Loucy (cell line): ENCODE results near the gene SLC22A16.

Source experiments
- H2AFZ ChIP-seq: fragments of 200-600 bp; sonication (generic); 2 replicates; pipeline ENCODE4 v1.6.0; 2016; ENCODE audit warnings: antibody characterized with exemption, mild to moderate bottlenecking, low read length, moderate library complexity
- H3F3A ChIP-seq: fragments of 200-600 bp; 2 replicates; pipeline ENCODE4 v1.6.0; 2016; ENCODE audit warnings: antibody characterized with exemption, low read depth, mild to moderate bottlenecking
- H3K27me3 ChIP-seq: fragments of 200-600 bp; sonication (generic); 2 replicates; pipeline ENCODE4 v1.6.1; 2014; ENCODE audit warnings: low read length, mild to moderate bottlenecking; ENCODE audit not compliant: insufficient read depth, poor library complexity, severe bottlenecking
- H3K36me3 ChIP-seq: fragments of 200-600 bp; sonication (generic); 2 replicates; pipeline ENCODE4 v1.6.1; 2016; ENCODE audit warnings: low read length; ENCODE audit not compliant: insufficient read depth
- H3K4me1 ChIP-seq: fragments of 200-600 bp; sonication (generic); 2 replicates; pipeline ENCODE4 v1.5.1; 2014; ENCODE audit warnings: low read length, mild to moderate bottlenecking; ENCODE audit not compliant: insufficient read depth, poor library complexity, severe bottlenecking
- H3K4me2 ChIP-seq: fragments of 200-600 bp; sonication (generic); 2 replicates; pipeline ENCODE4 v1.6.0; 2014; ENCODE audit warnings: antibody characterized with exemption, low read length, low read depth, mild to moderate bottlenecking; ENCODE audit not compliant: poor library complexity, severe bottlenecking
- H3K4me3 ChIP-seq: fragments of 200-600 bp; sonication (generic); 2 replicates; pipeline ENCODE4 v1.5.1; 2014; ENCODE audit warnings: low read length, mild to moderate bottlenecking, mixed read lengths; ENCODE audit not compliant: poor library complexity, severe bottlenecking
- H3K79me2 ChIP-seq: fragments of 200-600 bp; sonication (generic); 2 replicates; pipeline ENCODE4 v1.6.1; 2014; ENCODE audit warnings: low read length; ENCODE audit not compliant: insufficient read depth
- H3K9ac ChIP-seq: fragments of 200-600 bp; sonication (generic); 2 replicates; pipeline ENCODE4 v1.6.0; 2014; ENCODE audit warnings: mild to moderate bottlenecking, low read depth, low read length, moderate library complexity; ENCODE audit not compliant: poor library complexity, severe bottlenecking
- H3K9me2 ChIP-seq: fragments of 200-600 bp; sonication (generic); replicated peaks from 2 replicates; pipeline ENCODE4 v1.6.1; 2016; ENCODE audit warnings: low read depth, low read length, mixed read lengths
- H3K9me3 ChIP-seq: fragments of 200-600 bp; sonication (generic); 2 replicates; pipeline ENCODE4 v1.6.1; 2014; ENCODE audit warnings: mild to moderate bottlenecking, antibody characterized with exemption, low read length, low read depth; ENCODE audit not compliant: insufficient read depth
- H4K20me1 ChIP-seq: fragments of 200-600 bp; sonication (generic); 2 replicates; pipeline ENCODE4 v1.6.0; 2014; ENCODE audit warnings: antibody characterized with exemption, low read length, mild to moderate bottlenecking; ENCODE audit not compliant: insufficient read depth, poor library complexity, severe bottlenecking
- CTCF ChIP-seq: fragments of 200-600 bp; sonication (generic); conservative IDR thresholded peaks from 2 replicates; pipeline ENCODE4 v1.5.1; 2014; ENCODE audit warnings: mild to moderate bottlenecking, antibody characterized with exemption, low read length
- EZH2phosphoT487 ChIP-seq: fragments of 200-600 bp; IDR thresholded peaks from 2 replicates; pipeline ENCODE4 v1.6.1; 2018; ENCODE audit warnings: antibody characterized with exemption, mild to moderate bottlenecking, moderate library complexity, borderline replicate concordance

Gene SLC22A16

DNA sequence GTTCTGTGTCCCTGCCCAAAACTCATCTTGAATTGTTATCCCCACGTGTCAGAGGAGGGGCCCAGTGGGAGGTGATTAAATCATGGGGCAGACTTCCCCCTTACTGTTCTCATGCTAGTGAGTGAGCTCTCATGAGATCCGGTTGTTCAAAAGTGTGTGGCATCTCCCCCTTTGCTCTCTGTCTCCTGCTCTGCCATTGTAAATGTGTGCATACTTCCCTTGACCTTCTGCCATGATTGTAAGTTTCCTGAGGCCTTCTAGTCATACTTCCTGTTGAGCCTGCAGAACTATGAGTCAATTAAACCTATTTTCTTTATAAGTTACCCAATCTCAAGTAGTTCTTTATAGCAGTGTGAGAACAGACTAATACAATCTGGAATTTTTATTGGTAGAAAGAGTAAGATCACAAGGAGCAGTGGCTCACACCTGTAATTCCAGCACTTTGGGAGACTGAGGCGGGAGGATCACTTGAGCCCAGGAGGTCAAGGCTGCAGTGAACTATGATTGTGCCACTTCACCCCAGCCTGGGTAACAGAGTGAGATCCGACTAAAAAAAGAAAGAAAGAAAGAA lies 47.1 kb upstream of the SLC22A16 start:
- H3K4me2 ChIP-seq, result no peak overlapping the region
- H3K27me3 ChIP-seq, result no peaks in the 10 kb centered on the region
- H2AFZ ChIP-seq, result no peak overlapping the region
- TF ChIP-seq CTCF (no peak), EZH2phosphoT487 (no peak)
- H3K4me3 ChIP-seq, result no peak overlapping the region
- peaks cover 10% of the 10 kb centered on the region for H3K4me1 ChIP-seq
- H4K20me1 ChIP-seq, result no peaks in the 10 kb centered on the region
- no peak overlapping the region for H3K9ac ChIP-seq
- H3F3A ChIP-seq, result peaks cover 3% of the 10 kb centered on the region; the same call in 1 of the 2 replicates
- H3K9me2 ChIP-seq, result no peaks in the 10 kb centered on the region
- H3K9me3 ChIP-seq, result no peaks in the 10 kb centered on the region
- H3K79me2 ChIP-seq, result no peaks in the 10 kb centered on the region
- no peaks in the 10 kb centered on the region for H3K36me3 ChIP-seq

DNA sequence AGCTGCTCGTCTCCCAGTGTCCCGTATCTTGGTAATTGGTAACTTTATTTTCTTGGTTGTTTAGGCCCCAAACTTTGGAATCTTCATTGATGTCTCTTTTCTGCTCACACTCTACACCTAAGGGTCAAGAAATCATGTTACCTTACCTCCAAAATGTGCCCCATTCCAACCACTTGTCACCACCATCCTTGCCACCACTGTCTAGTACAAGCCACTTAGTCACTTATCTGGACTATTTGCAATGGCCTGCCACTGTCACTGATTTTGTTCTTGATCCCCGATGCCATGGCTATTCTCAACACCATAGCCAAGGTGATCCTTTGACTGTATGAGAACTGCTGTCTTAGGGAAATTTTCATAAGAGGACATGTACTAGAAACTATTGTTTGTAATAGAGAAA lies 46.0 kb upstream of the SLC22A16 start:
- Histone ChIP-seq H3K4me1 (peaks cover under 1% of the 10 kb centered on the region), H3K36me3 (no peaks in the 10 kb centered on the region)

DNA sequence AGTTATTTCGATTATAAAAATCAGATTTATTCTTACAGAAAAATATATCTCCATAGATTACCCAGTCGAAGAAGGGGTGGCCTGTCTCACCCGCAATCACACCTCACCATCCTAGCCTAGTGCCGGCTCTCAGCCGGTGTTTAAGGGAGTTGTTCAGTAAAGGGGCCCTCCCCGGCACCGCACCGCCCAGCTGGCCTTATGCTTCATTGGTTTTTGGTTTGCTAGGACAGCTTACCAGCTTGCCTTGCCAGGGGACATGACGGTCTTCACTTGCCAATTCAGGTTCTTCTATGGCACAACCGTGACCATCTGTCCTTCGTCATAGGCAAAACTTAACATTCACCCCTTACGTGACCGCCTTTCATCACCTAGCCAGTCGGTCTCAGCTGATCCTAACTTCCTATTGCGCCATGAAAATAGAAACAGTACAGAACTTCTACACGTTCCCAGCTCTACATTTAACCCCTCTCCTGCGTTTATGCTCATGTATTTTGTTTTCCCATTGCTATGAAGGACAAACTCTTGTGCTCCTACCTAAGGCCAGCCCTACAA lies 44.7 kb upstream of the SLC22A16 start:
- no peak overlapping the region for H3K4me3 ChIP-seq
- no peaks in the 10 kb centered on the region for H4K20me1 ChIP-seq
- TF ChIP-seq EZH2phosphoT487, result no peak
- no peak for TF ChIP-seq CTCF
- H3K9me2 ChIP-seq, result no peaks in the 10 kb centered on the region
- no peaks in the 10 kb centered on the region for H3K79me2 ChIP-seq
- H3K9ac ChIP-seq, result no peak overlapping the region
- no peaks in the 10 kb centered on the region for H3K27me3 ChIP-seq
- no peak overlapping the region for H3K4me2 ChIP-seq
- no peaks in the 10 kb centered on the region for H3K36me3 ChIP-seq
- no peaks in the 10 kb centered on the region for H3F3A ChIP-seq
- H3K9me3 ChIP-seq, result no peaks in the 10 kb centered on the region
- H3K4me1 ChIP-seq, result no peaks in the 10 kb centered on the region
- H2AFZ ChIP-seq, result no peak overlapping the region

More for the DNA sequence above, 46.0 kb upstream of the SLC22A16 start:
- no peak overlapping the region for H3K9ac ChIP-seq
- H3K9me3 ChIP-seq, result no peaks in the 10 kb centered on the region
- H4K20me1 ChIP-seq, result no peaks in the 10 kb centered on the region
- no peaks in the 10 kb centered on the region for H3K79me2 ChIP-seq
- no peak overlapping the region for H3K4me3 ChIP-seq
- no peak overlapping the region for H3K4me2 ChIP-seq
- H3K27me3 ChIP-seq, result no peaks in the 10 kb centered on the region
- H3F3A ChIP-seq, result no peaks in the 10 kb centered on the region
- TF ChIP-seq CTCF (no peak), EZH2phosphoT487 (no peak)
- no peaks in the 10 kb centered on the region for H3K9me2 ChIP-seq
- H2AFZ ChIP-seq, result no peak overlapping the region
